GM18505 (cell line): Measurements from ENCODE around the gene CRYGN.

ENCODE experiments used
- ATAC-seq: cut with Tn5 transposase; IDR thresholded peaks from one replicate; pipeline ENCODE4 v1.9.1; 2021; ENCODE audit not compliant: unreplicated experiment
- POLR2A ChIP-seq: IDR thresholded peaks from 4 replicates; pipeline ENCODE4 v1.6.1; 2011; ENCODE audit warnings: borderline replicate concordance; ENCODE audit not compliant: insufficient read depth, insufficient read length; ENCODE audit errors: extremely low read depth

Gene CRYGN

DNA sequence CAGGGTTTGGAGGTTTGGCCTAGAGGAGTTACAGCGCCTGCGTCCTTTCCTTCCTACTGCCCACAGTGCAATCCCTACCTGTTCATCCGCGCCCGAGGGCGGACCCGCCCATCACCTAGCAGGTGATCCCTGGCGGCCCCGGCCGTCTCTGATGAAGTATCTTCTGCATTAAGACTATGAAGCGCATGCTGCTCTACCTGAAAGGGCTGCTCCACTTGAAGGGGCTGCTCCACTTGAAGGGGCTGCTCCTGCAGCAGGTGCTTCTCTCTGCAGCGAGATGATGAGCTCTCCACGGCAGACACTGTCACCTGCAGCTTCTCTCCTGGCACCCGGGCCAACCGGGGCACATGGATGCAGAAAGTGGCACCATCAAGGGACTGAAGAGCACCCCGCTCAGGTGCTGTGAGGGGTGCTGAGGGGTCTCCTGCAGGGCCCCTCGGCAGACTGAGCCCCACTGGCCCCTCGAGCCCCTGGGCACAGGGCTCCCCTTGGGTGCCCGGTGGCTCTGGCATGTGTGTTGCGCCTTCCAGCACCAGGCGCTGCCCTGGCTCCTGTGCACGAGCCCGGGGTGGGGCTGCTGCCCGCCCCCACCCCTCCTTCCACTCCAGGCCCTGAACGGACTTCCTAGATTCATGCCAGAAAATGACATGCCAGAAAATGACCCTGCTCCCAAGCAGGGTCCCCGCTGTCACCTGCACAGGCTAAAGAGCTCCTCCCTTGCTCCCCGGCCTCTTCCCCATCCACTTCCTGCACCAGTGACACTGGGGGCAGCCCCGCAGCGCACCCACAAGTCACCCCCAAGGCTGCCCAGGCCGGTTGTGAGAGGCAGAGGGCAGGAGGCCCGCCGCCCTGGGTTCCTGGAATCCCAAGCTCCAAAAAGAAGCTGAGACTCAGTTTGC lies 59.5 kb downstream of the CRYGN start:
- ATAC-seq: no peak

GRCh38 chr7:151379534-151380198 lies 60.3 kb downstream of the CRYGN start:
- no peak for ATAC-seq
- no peak for TF ChIP-seq POLR2A

More for the DNA sequence above, 59.5 kb downstream of the CRYGN start:
- no peak for TF ChIP-seq POLR2A

DNA sequence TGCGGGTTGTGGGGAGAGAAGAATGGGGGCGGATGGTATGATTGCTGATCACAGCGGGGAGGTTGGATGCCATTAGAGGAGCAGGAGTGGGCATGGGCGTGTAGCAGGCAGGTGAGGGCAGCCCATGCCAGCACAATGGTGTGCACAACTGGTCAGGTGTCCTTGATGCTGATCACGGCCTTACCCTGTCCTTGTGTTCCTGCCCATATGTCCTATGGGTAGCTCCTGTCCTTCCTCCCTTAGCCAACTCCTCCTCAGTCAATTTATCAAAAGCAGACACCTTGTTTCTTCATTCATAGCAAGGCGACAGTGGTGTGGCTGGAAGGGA lies 60.8 kb downstream of the CRYGN start:
- ATAC-seq: no peak
- no peak for TF ChIP-seq POLR2A
